OCI-LY3 (cell line): ENCODE measurements around the gene LHFPL2.
A peak's percentile ranks its signal among the peaks of the same experiment; 100 is the strongest.

ENCODE experiments used
- H2AFZ ChIP-seq: fragments of 200-600, 300-600 bp; shearing (Covaris generic); 2 replicates; pipeline ENCODE4 v1.6.0; 2014; ENCODE audit warnings: antibody characterized with exemption, low read depth, low read length
- H3K27ac ChIP-seq: fragments of 200-600, 300-600 bp; sonication (generic); 2 replicates; pipeline ENCODE4 v1.5.1; 2014; ENCODE audit warnings: mild to moderate bottlenecking, low read length, moderate library complexity, mixed read lengths
- H3K27me3 ChIP-seq: fragments of 200-600, 300-600 bp; sonication (generic); 2 replicates; pipeline ENCODE4 v1.6.1; 2014; ENCODE audit warnings: low read depth, low read length, mixed read lengths
- H3K36me3 ChIP-seq: fragments of 200-600, 300-600 bp; sonication (generic); replicated peaks from 2 replicates; pipeline ENCODE3; 2014; ENCODE audit warnings: low read depth, low read length, mixed read lengths
- H3K4me1 ChIP-seq: fragments of 300-600, 200-600 bp; sonication (generic); 2 replicates; pipeline ENCODE4 v1.6.1; 2014; ENCODE audit warnings: low read length, mixed read lengths
- H3K4me2 ChIP-seq: fragments of 200-600, 300-600 bp; sonication (generic); 2 replicates; pipeline ENCODE4 v1.6.1; 2014; ENCODE audit warnings: low read length, mixed read lengths
- H3K4me3 ChIP-seq: fragments of 300-600, 200-600 bp; sonication (generic); 2 replicates; pipeline ENCODE4 v1.5.1; 2014; ENCODE audit warnings: antibody characterized with exemption, mild to moderate bottlenecking, low read length, moderate library complexity
- H3K79me2 ChIP-seq: fragments of 300-600, 200-600 bp; shearing (Covaris generic); 2 replicates; pipeline ENCODE4 v1.6.1; 2014; ENCODE audit warnings: mild to moderate bottlenecking, low read length, mixed read lengths
- H3K9ac ChIP-seq: fragments of 300-600, 200-600 bp; shearing (Covaris generic); 2 replicates; pipeline ENCODE4 v1.6.0; 2014; ENCODE audit warnings: mild to moderate bottlenecking, low read length, moderate library complexity
- H3K9me3 ChIP-seq: fragments of 200-600, 300-600 bp; shearing (Covaris generic); 2 replicates; pipeline ENCODE4 v1.6.1; 2014; ENCODE audit warnings: low read length, mixed read lengths; ENCODE audit not compliant: insufficient read depth
- H4K20me1 ChIP-seq: fragments of 200-600, 300-600 bp; sonication (generic); 2 replicates; pipeline ENCODE4 v1.6.1; 2016; ENCODE audit warnings: low read length, mixed read lengths; ENCODE audit not compliant: insufficient read depth
- CTCF ChIP-seq: fragments of 200-600, 300-600 bp; sonication (generic); IDR thresholded peaks from 2 replicates; pipeline ENCODE4 v1.5.1; 2014; ENCODE audit warnings: antibody characterized with exemption, low read length, low read depth
- EZH2phosphoT487 ChIP-seq: fragments of 200-600 bp; shearing (Covaris generic); IDR thresholded peaks from 2 replicates; pipeline ENCODE4 v1.6.1; 2018; ENCODE audit warnings: antibody characterized with exemption, mixed run types, low read depth

The LHFPL2 gene

GRCh38 chr5:78534905-78535200 lies 113.7 kb downstream of the LHFPL2 start:
- no peaks in the 10 kb centered on the region for H4K20me1 ChIP-seq
- H3K9me3 ChIP-seq, result no peaks in the 10 kb centered on the region
- H3K36me3 ChIP-seq, result no peaks in the 10 kb centered on the region
- no peak overlapping the region for H3K4me2 ChIP-seq
- no peak overlapping the region for H2AFZ ChIP-seq
- no peak overlapping the region for H3K27ac ChIP-seq
- H3K4me1 ChIP-seq, result no peaks in the 10 kb centered on the region
- TF ChIP-seq CTCF, result no peak
- TF ChIP-seq EZH2phosphoT487, result no peak
- H3K4me3 ChIP-seq, result no peak overlapping the region
- no peak overlapping the region for H3K9ac ChIP-seq
- no peaks in the 10 kb centered on the region for H3K27me3 ChIP-seq
- no peaks in the 10 kb centered on the region for H3K79me2 ChIP-seq

GRCh38 chr5:78534148-78534904 lies 114.2 kb downstream of the LHFPL2 start:
- Histone ChIP-seq H3K79me2 (no peaks in the 10 kb centered on the region), H3K4me1 (no peaks in the 10 kb centered on the region), H3K36me3 (no peaks in the 10 kb centered on the region), H2AFZ (no peak overlapping the region), H3K9me3 (no peaks in the 10 kb centered on the region), H3K27ac (no peak overlapping the region), H3K4me3 (no peak overlapping the region), H3K27me3 (no peaks in the 10 kb centered on the region), H3K9ac (no peak overlapping the region), H4K20me1 (no peaks in the 10 kb centered on the region), H3K4me2 (no peak overlapping the region)
- TF ChIP-seq EZH2phosphoT487 (no peak), CTCF (no peak)

DNA sequence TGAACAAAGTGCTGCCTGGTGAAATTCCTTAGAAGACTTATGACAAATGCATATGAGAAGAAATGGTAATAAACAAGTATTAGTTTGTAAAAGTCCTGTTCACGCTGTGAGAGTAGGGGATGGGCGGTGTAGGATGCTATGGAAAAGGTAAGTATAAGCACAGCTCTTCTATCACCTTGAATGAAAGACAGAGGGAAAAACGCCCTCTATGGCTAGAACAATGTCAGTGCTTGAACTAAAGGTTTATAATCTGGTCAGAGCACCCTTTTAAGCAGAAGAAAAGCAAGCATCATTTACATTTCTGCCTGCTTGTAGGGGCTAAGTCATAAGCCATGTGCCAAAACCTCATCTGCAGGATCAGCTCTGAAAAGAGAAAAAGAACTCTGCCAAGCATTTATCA lies 115.2 kb downstream of the LHFPL2 start:
- Histone ChIP-seq H3K9ac (no peak overlapping the region), H3K27ac (no peak overlapping the region), H4K20me1 (no peaks in the 10 kb centered on the region), H3K4me1 (no peaks in the 10 kb centered on the region), H2AFZ (no peak overlapping the region), H3K79me2 (no peaks in the 10 kb centered on the region), H3K4me2 (no peak overlapping the region), H3K4me3 (no peak overlapping the region), H3K36me3 (no peaks in the 10 kb centered on the region), H3K27me3 (no peaks in the 10 kb centered on the region), H3K9me3 (no peaks in the 10 kb centered on the region)
- TF ChIP-seq EZH2phosphoT487, result no peak
- peak; percentile 49 for TF ChIP-seq CTCF

DNA sequence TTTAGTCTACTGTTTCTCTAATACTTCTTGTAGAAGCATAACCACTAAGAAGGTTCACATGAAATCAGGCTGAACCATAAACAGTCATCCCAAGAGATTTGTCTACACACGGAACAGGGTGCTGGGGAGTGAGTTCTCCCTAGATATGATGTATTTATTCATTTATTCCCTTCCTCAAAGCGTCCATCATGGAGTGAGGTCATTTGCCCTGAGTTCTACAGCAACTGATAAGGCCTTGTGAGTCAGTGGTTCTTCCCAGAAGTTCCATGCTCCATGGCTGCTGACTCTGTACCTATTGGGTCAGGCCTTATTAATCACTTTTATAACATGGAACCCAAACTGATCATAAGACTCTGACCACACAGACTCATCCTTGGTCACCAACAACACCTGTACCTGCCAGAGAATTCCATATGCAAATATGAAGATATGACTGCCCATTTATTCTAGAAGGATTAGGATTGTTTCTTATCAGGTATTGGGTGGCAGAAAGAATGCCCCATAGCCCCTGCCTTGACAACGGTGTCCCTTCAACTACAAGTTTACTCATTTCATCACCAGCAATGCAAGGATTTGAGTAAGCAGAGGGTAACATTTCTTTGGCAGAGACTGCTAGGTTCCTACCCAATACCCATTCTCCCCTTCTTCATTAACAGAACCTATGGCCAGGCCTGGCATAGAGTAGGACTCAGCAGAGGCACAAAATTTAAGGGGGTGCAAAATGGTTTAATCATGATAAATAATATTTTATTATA lies 118.1 kb downstream of the LHFPL2 start:
- Histone ChIP-seq H4K20me1 (no peaks in the 10 kb centered on the region), H3K79me2 (no peaks in the 10 kb centered on the region), H3K36me3 (no peaks in the 10 kb centered on the region), H3K9me3 (no peaks in the 10 kb centered on the region), H3K4me2 (no peak overlapping the region), H3K4me1 (peaks cover 5% of the 10 kb centered on the region), H3K27ac (no peak overlapping the region), H3K27me3 (no peaks in the 10 kb centered on the region), H3K9ac (no peak overlapping the region), H3K4me3 (no peak overlapping the region), H2AFZ (no peak overlapping the region)
- TF ChIP-seq CTCF (no peak), EZH2phosphoT487 (no peak)
